SK-N-MC (cell line): ENCODE measurements around the gene RCBTB2.

ENCODE experiments used
- EZH2 ChIP-seq: fragments of 200-600 bp; sonication (generic); IDR thresholded peaks from one replicate; pipeline ENCODE4 v1.6.1; 2017; ENCODE audit warnings: antibody characterized with exemption
- FOXP2 ChIP-seq: optimal IDR thresholded peaks from 2 replicates; pipeline ENCODE3; 2011; ENCODE audit warnings: mild to moderate bottlenecking, moderate library complexity; ENCODE audit not compliant: insufficient read depth; ENCODE audit errors: extremely low read length, control extremely low read depth
- POLR2AphosphoS5 ChIP-seq: IDR thresholded peaks from 2 replicates; pipeline ENCODE4 v1.6.1; 2012; ENCODE audit warnings: mild to moderate bottlenecking, low read depth, low read length, borderline replicate concordance

- TF ChIP-seq POLR2AphosphoS5 = no peak
- no peak for TF ChIP-seq FOXP2
- no peak for TF ChIP-seq EZH2
These were observed 46.5 kb upstream of the RCBTB2 start for GRCh38 chr13:48579165-48579918.
